C4-2B (cell line): ENCODE data around the gene UCHL5.

Experiments used
- H3K27ac ChIP-seq: fragments of 450-650 bp; 2 replicates; pipeline ENCODE4 v1.5.1; 2017
- ZFX ChIP-seq: fragments of 450-650 bp; IDR thresholded peaks from 2 replicates; pipeline ENCODE4 v1.6.1; 2017
- TF ChIP-seq, protein P1 (sequence below): fragments of 450-650 bp; conservative IDR thresholded peaks from 2 replicates; pipeline ENCODE4 v1.5.1; 2017; ENCODE audit warnings: mild to moderate bottlenecking

The UCHL5 gene

GRCh38 chr1:193059282-193060114, at the start of gene UCHL5, which contains the start of gene RO60:
UCHL5 (minus strand) TSS chr1:193059360; CDS start chr1:193059260, 100 bp downstream.
RO60 (plus strand) TSS chr1:193059612; CDS start chr1:193069055, 9,443 bp downstream.
- peak within 1 kb of the TSS; percentile 96 for H3K27ac ChIP-seq
- peak; percentile 57 for TF ChIP-seq ZFX
- TF ChIP-seq, protein P1, sequence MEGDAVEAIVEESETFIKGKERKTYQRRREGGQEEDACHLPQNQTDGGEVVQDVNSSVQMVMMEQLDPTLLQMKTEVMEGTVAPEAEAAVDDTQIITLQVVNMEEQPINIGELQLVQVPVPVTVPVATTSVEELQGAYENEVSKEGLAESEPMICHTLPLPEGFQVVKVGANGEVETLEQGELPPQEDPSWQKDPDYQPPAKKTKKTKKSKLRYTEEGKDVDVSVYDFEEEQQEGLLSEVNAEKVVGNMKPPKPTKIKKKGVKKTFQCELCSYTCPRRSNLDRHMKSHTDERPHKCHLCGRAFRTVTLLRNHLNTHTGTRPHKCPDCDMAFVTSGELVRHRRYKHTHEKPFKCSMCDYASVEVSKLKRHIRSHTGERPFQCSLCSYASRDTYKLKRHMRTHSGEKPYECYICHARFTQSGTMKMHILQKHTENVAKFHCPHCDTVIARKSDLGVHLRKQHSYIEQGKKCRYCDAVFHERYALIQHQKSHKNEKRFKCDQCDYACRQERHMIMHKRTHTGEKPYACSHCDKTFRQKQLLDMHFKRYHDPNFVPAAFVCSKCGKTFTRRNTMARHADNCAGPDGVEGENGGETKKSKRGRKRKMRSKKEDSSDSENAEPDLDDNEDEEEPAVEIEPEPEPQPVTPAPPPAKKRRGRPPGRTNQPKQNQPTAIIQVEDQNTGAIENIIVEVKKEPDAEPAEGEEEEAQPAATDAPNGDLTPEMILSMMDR = no peak

GRCh38 chr1:193108471-193108870, 49.3 kb upstream of the UCHL5 start:
- TF ChIP-seq, protein P1 = no peak
- TF ChIP-seq ZFX = no peak
- peak overlapping the region; percentile 92 for H3K27ac ChIP-seq

DNA sequence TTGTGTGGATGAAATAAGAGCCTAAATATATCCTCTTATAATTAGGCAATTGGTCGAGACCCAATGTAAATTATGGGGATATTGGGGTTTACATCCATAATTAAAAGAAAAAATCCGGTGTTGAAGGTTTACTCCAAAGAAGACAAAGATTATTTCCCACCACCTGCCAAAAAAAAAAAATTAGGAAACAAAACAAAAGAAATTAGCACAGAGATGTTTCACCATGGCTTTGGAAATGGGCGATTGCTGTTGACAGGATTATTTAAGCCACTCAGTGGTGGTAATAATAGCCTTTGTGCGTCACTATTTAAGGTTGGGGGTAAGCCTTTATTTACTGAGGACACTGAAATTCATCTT, 46.6 kb upstream of the UCHL5 start:
- TF ChIP-seq, protein P1 = no peak
- no peak for TF ChIP-seq ZFX
- peak overlapping the region; percentile 90 for H3K27ac ChIP-seq

DNA sequence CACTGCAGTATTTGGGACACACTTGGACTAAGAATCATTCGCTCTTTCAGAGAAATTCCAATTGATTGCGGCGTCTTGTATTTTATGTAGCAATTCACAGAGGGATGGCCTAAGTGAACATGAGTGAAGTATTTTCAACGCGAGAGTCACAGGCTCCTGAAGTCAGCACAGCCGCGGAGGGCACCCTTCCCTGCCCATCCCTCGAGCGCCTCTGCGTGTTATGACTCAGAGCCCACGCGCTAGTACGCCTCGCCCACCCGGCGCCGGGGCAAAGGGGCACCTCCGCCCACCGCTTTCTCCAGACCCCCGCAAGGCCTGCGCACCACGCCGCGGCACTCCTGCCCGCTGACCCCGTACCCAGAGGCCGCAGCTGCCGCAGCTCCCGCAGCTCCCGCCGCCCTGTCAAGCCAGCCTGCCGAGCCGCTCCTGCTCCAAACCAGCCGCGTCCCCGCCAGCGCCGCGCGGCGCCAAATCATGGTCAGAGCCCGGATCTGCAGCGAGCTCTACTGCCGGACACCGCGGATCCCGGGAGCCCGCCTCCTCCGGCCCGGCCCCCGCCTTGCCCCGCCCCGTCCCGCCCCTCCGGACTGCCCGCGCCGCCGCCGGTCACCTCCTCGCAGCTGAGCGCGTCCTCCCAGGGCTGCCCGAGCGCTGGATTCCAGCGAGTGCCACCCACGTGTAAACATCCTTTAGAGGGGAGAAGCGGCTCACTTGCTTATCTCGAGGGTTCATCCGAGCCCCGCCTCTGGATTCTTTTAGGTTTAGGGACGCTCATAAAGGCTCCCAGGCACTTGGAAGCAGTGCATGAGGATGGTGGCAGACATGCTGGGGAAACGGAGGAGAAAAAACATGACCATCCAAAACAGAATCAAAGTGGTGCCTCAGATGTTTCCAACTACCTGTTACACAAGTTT, 46.0 kb upstream of the UCHL5 start, which contains the start of gene GLRX2:
GLRX2 (minus strand) TSS at position 508 of the 914 bp plus-strand sequence; CDS start at position 476, 32 bp downstream.
- H3K27ac ChIP-seq = peak within 1 kb of the TSS; percentile 90
- TF ChIP-seq, protein P1 = peak; percentile 20
- TF ChIP-seq ZFX = no peak

DNA sequence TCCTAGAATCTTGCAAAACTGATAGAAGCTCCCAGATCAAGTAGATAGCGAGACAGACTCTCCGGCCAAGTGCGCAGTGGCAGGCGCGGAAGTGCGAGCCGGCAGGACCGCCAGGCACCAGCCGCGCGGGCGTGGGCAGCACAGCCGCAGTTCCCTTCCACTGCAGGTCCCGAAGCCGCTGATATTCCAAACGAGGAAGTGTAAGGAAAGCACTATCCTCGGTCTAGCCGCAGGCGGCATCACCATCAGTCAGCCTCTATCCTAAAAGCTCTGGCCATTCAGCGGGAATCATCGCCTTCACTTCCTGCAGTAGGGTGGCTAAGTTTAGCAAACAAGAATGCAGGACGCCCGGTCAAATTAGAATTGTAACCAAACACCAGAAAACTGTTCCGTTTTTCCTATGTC, 45.3 kb upstream of the UCHL5 start:
- peak overlapping the region; percentile 90 for H3K27ac ChIP-seq
- no peak for TF ChIP-seq ZFX
- TF ChIP-seq, protein P1 = no peak

GRCh38 chr1:193103759-193104501, 44.8 kb upstream of the UCHL5 start:
- TF ChIP-seq, protein P1 = no peak
- TF ChIP-seq ZFX = no peak

More at GRCh38 chr1:193103759-193104501, 44.8 kb upstream of the UCHL5 start:
- H3K27ac ChIP-seq = peak overlapping the region; percentile 90
